CD14-positive monocyte (primary cell): ENCODE data around the gene BPNT1. TPM values are rescaled to one million over a fixed set of nuclear protein-coding genes. Genes with fewer than 3 reads are reported as not detected.

Experiments
- DNase-seq, 3 donors: peaks; one replicate each; pipeline ENCODE4 v3.0.0-alpha.2; 2011 to 2022
- H2AFZ ChIP-seq: 2 replicates; pipeline ENCODE4 v1.6.0; 2012; ENCODE audit warnings: mild to moderate bottlenecking, low read depth, low read length, inconsistent platforms; ENCODE audit not compliant: insufficient read depth, poor library complexity, severe bottlenecking
- H3K27ac ChIP-seq, 2 donors: 1 replicate in 1 of 2; 2 replicates in 1 of 2; pipeline ENCODE4 v1.5.1; 2012 to 2013; ENCODE audit warnings: low read length in 2 of 2, control low read depth in 1 of 2, inconsistent platforms in 1 of 2, low read depth in 1 of 2, mild to moderate bottlenecking in 1 of 2
- H3K27me3 ChIP-seq, 2 donors: one replicate each; pipeline versions ENCODE4 v1.6.0 to v1.6.1; 2011 to 2013; ENCODE audit warnings: low read length in 2 of 2; ENCODE audit not compliant: control insufficient read depth in 2 of 2, insufficient read depth in 2 of 2
- H3K36me3 ChIP-seq, 2 donors: replicated peaks in 1 of 2; 1 replicate in 1 of 2; 2 replicates in 1 of 2; pipeline versions ENCODE4 v1.5.1 to v1.6.1; 2012 to 2013; ENCODE audit warnings: low read length in 2 of 2, control low read depth in 1 of 2, inconsistent platforms in 1 of 2, mild to moderate bottlenecking in 1 of 2; ENCODE audit not compliant: insufficient read depth in 2 of 2, control insufficient read depth in 1 of 2
- H3K4me1 ChIP-seq, 2 donors: 1 replicate in 1 of 2; 2 replicates in 1 of 2; pipeline versions ENCODE4 v1.5.1 to v1.6.1; 2012 to 2013; ENCODE audit warnings: low read length in 2 of 2, control low read depth in 1 of 2, inconsistent platforms in 1 of 2, mild to moderate bottlenecking in 1 of 2, moderate library complexity in 1 of 2; ENCODE audit not compliant: insufficient read depth in 2 of 2, control insufficient read depth in 1 of 2
- H3K4me2 ChIP-seq: replicated peaks from 2 replicates; pipeline ENCODE3; 2012; ENCODE audit warnings: low read length, moderate library complexity, mild to moderate bottlenecking; ENCODE audit not compliant: poor library complexity, severe bottlenecking; ENCODE audit errors: extremely low read depth
- H3K4me3 ChIP-seq, 3 experiments: fragments of 200-600 bp in 1 of 3; sonication (generic) in 1 of 3; replicated peaks in 1 of 3; 1 replicate in 2 of 3; 2 replicates in 1 of 3; pipeline ENCODE4 v1.5.1; 2011 to 2013; ENCODE audit warnings: low read length in 3 of 3, mild to moderate bottlenecking in 3 of 3, control low read depth in 2 of 3, low read depth in 2 of 3, inconsistent platforms in 1 of 3, moderate library complexity in 1 of 3
- H3K79me2 ChIP-seq: 2 replicates; pipeline ENCODE4 v1.6.0; 2012; ENCODE audit warnings: mild to moderate bottlenecking, control low read depth, inconsistent platforms, low read length, moderate library complexity; ENCODE audit not compliant: insufficient read depth
- H3K9ac ChIP-seq: 2 replicates; pipeline ENCODE4 v1.6.0; 2017; ENCODE audit warnings: low read length, mild to moderate bottlenecking; ENCODE audit not compliant: insufficient read depth, poor library complexity, severe bottlenecking
- H3K9me3 ChIP-seq, 2 donors: replicated peaks in 1 of 2; 1 replicate in 1 of 2; 2 replicates in 1 of 2; pipeline versions ENCODE4 v1.5.1 to v1.6.1; 2012 to 2013; ENCODE audit warnings: low read length in 2 of 2, control low read depth in 1 of 2; ENCODE audit not compliant: control insufficient read depth in 1 of 2, insufficient read depth in 1 of 2
- H4K20me1 ChIP-seq: 2 replicates; pipeline ENCODE4 v1.6.0; 2012; ENCODE audit warnings: mild to moderate bottlenecking, low read length, control low read depth, moderate library complexity; ENCODE audit not compliant: insufficient read depth
- H3K27ac Mint-ChIP-seq, 7 donors: one replicate each; pipeline ENCODE4 v1.8.0; 2020; ENCODE audit warnings: mild to moderate bottlenecking in 7 of 7, mixed read lengths in 7 of 7, moderate library complexity in 6 of 7, inconsistent platforms in 2 of 7
- H3K27me3 Mint-ChIP-seq, 3 donors: one replicate each; pipeline ENCODE4 v1.8.0; 2021 to 2022; ENCODE audit warnings: low read depth in 3 of 3, mild to moderate bottlenecking in 3 of 3, mixed read lengths in 3 of 3, moderate library complexity in 3 of 3, inconsistent platforms in 1 of 3
- H3K36me3 Mint-ChIP-seq, 2 donors: one replicate each; pipeline ENCODE4 v1.8.0; 2020; ENCODE audit warnings: mixed read lengths in 2 of 2, inconsistent platforms in 1 of 2, mild to moderate bottlenecking in 1 of 2
- H3K4me1 Mint-ChIP-seq: one replicate; pipeline ENCODE4 v1.8.0; 2020; ENCODE audit warnings: mild to moderate bottlenecking, mixed read lengths
- H3K4me3 Mint-ChIP-seq, 2 donors: one replicate each; pipeline ENCODE4 v1.8.0; 2020; ENCODE audit warnings: mild to moderate bottlenecking in 2 of 2, mixed read lengths in 2 of 2, moderate library complexity in 1 of 2
- H3K9me3 Mint-ChIP-seq, 7 donors: one replicate each; pipeline ENCODE4 v1.8.0; 2020 to 2022; ENCODE audit warnings: mixed read lengths in 7 of 7, mild to moderate bottlenecking in 6 of 7, moderate library complexity in 6 of 7, inconsistent platforms in 2 of 7
- WGBS: methylation state at CpG from one replicate; pipeline ENCODE4 v1.1.5; 2013; ENCODE audit warnings: missing lambda C conversion rate; ENCODE audit not compliant: insufficient coverage; 5-methylcytosine and 5-hydroxymethylcytosine counted together
- intact Hi-C, 2 donors: fragments of 100-400 bp; cut with micrococcal nuclease; formaldehyde crosslinking; loops; one replicate each; pipeline versions ENCODE4 v1.15.0 to v1.15.1; 2023
- polyA plus RNA-seq, 3 donors: library from polyadenylated mRNA; depleted of rRNA in 1 of 3; unstranded in 2 of 3; stranded (reverse) in 1 of 3; fragments of 300-500 nt in 2 of 3; fragments of >200 nt in 1 of 3; fragmentation: Illumina TruSeq in 2 of 3; gene quantifications; 1 replicate in 2 of 3; 2 replicates in 1 of 3; pipeline ENCODE4 v1.2.3, GENCODE V29; 2012 to 2021
- TF ChIP-seq, protein P1 (sequence below): fragments of 200-600 bp; IDR thresholded peaks from one replicate; pipeline ENCODE4 v1.8.0; 2022; ENCODE audit warnings: antibody characterized with exemption, mild to moderate bottlenecking

The BPNT1 gene
- polyA plus RNA-seq, 3 donors: 5.8 to 10.1 (median 9.8) TPM

DNA sequence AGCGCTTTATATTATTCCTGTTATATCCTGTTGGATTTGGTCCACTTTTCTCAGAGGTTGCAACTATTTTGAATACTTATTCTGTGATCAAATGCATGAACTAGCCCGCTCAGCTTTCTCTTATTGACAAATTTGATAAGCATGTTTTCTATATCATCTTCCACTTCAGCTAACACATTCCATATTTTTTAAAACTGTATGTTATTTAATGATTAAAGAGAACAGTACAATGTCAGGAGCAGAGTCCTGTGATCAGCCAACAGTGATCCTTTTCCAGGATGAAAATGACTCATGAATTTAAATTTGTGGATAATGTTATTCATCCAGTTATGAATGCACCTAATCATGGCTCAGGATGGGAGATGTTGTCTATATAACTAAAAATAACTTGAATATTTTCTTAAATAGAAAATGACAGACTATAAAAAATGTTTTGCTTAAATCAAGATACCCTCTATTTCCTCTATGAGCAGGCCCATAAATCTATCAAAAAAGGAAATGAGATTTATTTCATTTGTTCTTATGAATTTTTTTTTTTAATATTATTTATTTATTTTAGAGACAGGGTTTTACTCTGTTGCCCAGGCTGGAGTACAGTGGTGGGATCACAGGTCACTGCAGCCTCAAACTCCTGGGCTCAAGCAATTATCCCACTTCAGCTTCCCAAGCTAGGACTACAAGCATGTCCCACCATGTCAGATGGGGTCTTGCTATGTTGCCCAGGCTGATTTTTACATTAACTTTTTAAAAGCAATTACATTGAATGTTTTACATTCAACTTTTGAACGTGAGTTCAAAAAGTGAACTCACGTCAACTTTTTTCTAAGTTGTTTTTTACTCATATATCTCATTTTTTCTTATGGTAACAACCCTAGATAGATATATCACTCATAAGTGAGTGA, 12.5 kb downstream of the BPNT1 start:
- Histone ChIP-seq H3K79me2 (no peaks in the 10 kb centered on the region), H3K4me3 (no peak overlapping the region), H3K27ac (no peak overlapping the region), H3K4me1 (no peaks in the 10 kb centered on the region), H3K9me3 (no peaks in the 10 kb centered on the region), H4K20me1 (no peaks in the 10 kb centered on the region), H2AFZ (no peak overlapping the region), H3K36me3 (peaks cover 10 to 19% of the 10 kb centered on the region in 2 donors), H3K27me3 (no peaks in the 10 kb centered on the region), H3K4me2 (no peak overlapping the region), H3K9ac (no peak overlapping the region)
- WGBS: no CpG with 5 or more reads among the region's 4 CpGs
- Mint-ChIP-seq H3K27ac (no peak overlapping the region), H3K9me3 (peaks cover 0 to 3% (median 0%) of the 10 kb centered on the region in 7 donors), H3K36me3 (peaks cover 29 to 40% of the 10 kb centered on the region in 2 donors), H3K4me1 (no peaks in the 10 kb centered on the region), H3K27me3 (no peaks in the 10 kb centered on the region), H3K4me3 (no peak overlapping the region)
- TF ChIP-seq, protein P1, sequence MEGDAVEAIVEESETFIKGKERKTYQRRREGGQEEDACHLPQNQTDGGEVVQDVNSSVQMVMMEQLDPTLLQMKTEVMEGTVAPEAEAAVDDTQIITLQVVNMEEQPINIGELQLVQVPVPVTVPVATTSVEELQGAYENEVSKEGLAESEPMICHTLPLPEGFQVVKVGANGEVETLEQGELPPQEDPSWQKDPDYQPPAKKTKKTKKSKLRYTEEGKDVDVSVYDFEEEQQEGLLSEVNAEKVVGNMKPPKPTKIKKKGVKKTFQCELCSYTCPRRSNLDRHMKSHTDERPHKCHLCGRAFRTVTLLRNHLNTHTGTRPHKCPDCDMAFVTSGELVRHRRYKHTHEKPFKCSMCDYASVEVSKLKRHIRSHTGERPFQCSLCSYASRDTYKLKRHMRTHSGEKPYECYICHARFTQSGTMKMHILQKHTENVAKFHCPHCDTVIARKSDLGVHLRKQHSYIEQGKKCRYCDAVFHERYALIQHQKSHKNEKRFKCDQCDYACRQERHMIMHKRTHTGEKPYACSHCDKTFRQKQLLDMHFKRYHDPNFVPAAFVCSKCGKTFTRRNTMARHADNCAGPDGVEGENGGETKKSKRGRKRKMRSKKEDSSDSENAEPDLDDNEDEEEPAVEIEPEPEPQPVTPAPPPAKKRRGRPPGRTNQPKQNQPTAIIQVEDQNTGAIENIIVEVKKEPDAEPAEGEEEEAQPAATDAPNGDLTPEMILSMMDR: no peak
- DNase-seq: no peak
- intact Hi-C loops: no loop called here

GRCh38 chr1:220067269-220068204, 22.1 kb downstream of the BPNT1 start:
- no peaks in the 10 kb centered on the region for H3K27me3 ChIP-seq
- no peak overlapping the region for H3K9ac ChIP-seq
- 100% methylated on average over 1 of the region's 3 CpGs for WGBS
- no peak overlapping the region for H3K4me3 ChIP-seq
- no peak for DNase-seq
- H3K4me2 ChIP-seq: no peak overlapping the region
- no peaks in the 10 kb centered on the region for H3K9me3 ChIP-seq
- TF ChIP-seq, protein P1: no peak
- H3K27ac ChIP-seq: no peak overlapping the region
- H2AFZ ChIP-seq: no peak overlapping the region
- H3K36me3 Mint-ChIP-seq: peaks cover 41 to 49% of the 10 kb centered on the region in 2 donors
- intact Hi-C loops: no loop called here
- H3K36me3 ChIP-seq: peaks cover 31 to 78% of the 10 kb centered on the region in 2 donors
- H3K27ac Mint-ChIP-seq: no peak overlapping the region
- H3K4me3 Mint-ChIP-seq: no peak overlapping the region
- H4K20me1 ChIP-seq: no peaks in the 10 kb centered on the region
- no peaks in the 10 kb centered on the region for H3K4me1 ChIP-seq
- peaks cover 0 to 1% (median 0%) of the 10 kb centered on the region in 3 donors for H3K27me3 Mint-ChIP-seq
- H3K9me3 Mint-ChIP-seq: peaks cover 0 to 3% (median 0%) of the 10 kb centered on the region in 7 donors
- no peaks in the 10 kb centered on the region for H3K79me2 ChIP-seq
- H3K4me1 Mint-ChIP-seq: no peaks in the 10 kb centered on the region
